H1 (cell line): Measurements from ENCODE around the gene SLC5A10. TPM values are rescaled to one million over a fixed set of nuclear protein-coding genes. Genes with fewer than 3 reads are reported as not detected.

Experiments
- CTCF ChIA-PET: fragments of 300-600 bp; sonication (Branson Sonifier 250); formaldehyde crosslinking; loops from one replicate; lab custom pipeline; 2021; ENCODE audit not compliant: partially characterized antibody; lab: Charles Lee
- POLR2A ChIA-PET: fragments of 300-600 bp; sonication (Branson Sonifier 250); formaldehyde crosslinking; loops from one replicate; lab custom pipeline; 2021; ENCODE audit warnings: inconsistent platforms; ENCODE audit not compliant: partially characterized antibody; lab: Charles Lee
- DNase-seq, 2 experiments: peaks; one replicate each; pipeline versions ENCODE4 v3.0.0 to v3.0.0-alpha.2; 2010 to 2022; ENCODE audit warnings: low spot score in 2 of 2, low read depth in 1 of 2, mixed read lengths in 1 of 2
- FAIRE-seq: peaks from 2 replicates; lab custom pipeline; 2011; peaks lifted over from hg19 to GRCh38; lab: Jason Lieb, UNC
- H2AFZ ChIP-seq: 2 replicates; pipeline ENCODE4 v1.8.1; 2012; ENCODE audit warnings: low read length, inconsistent platforms
- H2AK5ac ChIP-seq: 2 replicates; pipeline ENCODE4 v1.6.1; 2013; ENCODE audit warnings: low read depth, low read length
- H2BK120ac ChIP-seq: replicated peaks from 2 replicates; pipeline ENCODE3; 2013; ENCODE audit warnings: low read depth, low read length, inconsistent platforms
- H2BK12ac ChIP-seq: 2 replicates; pipeline ENCODE4 v1.6.1; 2013; ENCODE audit warnings: low read depth, low read length
- H2BK15ac ChIP-seq: 2 replicates; pipeline ENCODE4 v1.6.1; 2013; ENCODE audit warnings: low read length
- H2BK20ac ChIP-seq: 2 replicates; pipeline ENCODE4 v1.6.1; 2013; ENCODE audit warnings: low read length
- H2BK5ac ChIP-seq: 2 replicates; pipeline ENCODE4 v1.6.1; 2013; ENCODE audit warnings: low read depth, low read length
- H3K14ac ChIP-seq: 2 replicates; pipeline ENCODE4 v1.6.1; 2013; ENCODE audit warnings: inconsistent platforms; ENCODE audit not compliant: insufficient read length
- H3K18ac ChIP-seq: 2 replicates; pipeline ENCODE4 v1.6.1; 2013; ENCODE audit warnings: low read length; ENCODE audit errors: extremely low read depth
- H3K23ac ChIP-seq: 2 replicates; pipeline ENCODE4 v1.6.1; 2013; ENCODE audit warnings: inconsistent platforms; ENCODE audit not compliant: insufficient read length
- H3K23me2 ChIP-seq: 2 replicates; pipeline ENCODE4 v1.6.1; 2013; ENCODE audit warnings: low read depth, low read length
- H3K27ac ChIP-seq: 2 replicates; pipeline ENCODE4 v1.6.1; 2011; ENCODE audit warnings: low read depth, low read length, inconsistent platforms
- H3K27me3 ChIP-seq, 4 experiments: replicated peaks in 1 of 4; 1 replicate in 1 of 4; 2 replicates in 3 of 4; pipeline versions ENCODE4 v1.6.1 to v1.8.1; 2011 to 2013; ENCODE audit warnings: low read length in 3 of 4, mild to moderate bottlenecking in 3 of 4, inconsistent platforms in 2 of 4, mixed read lengths in 2 of 4, moderate library complexity in 1 of 4; ENCODE audit not compliant: control insufficient read depth in 3 of 4, insufficient read depth in 3 of 4; ENCODE audit errors: extremely low read depth in 1 of 4
- H3K36me3 ChIP-seq, 4 experiments: 2 replicates each; pipeline versions ENCODE4 v1.6.1 to v1.8.1; 2011 to 2013; ENCODE audit warnings: mild to moderate bottlenecking in 4 of 4, low read length in 3 of 4, moderate library complexity in 2 of 4, control low read depth in 1 of 4, inconsistent platforms in 1 of 4; ENCODE audit not compliant: insufficient read depth in 4 of 4, control insufficient read depth in 2 of 4
- H3K4ac ChIP-seq: replicated peaks from 2 replicates; pipeline ENCODE3; 2013; ENCODE audit warnings: low read length, low read depth, mixed read lengths, inconsistent platforms; ENCODE audit not compliant: insufficient read length
- H3K4me1 ChIP-seq, 4 experiments: replicated peaks in 1 of 4; 1 replicate in 1 of 4; 2 replicates in 3 of 4; pipeline versions ENCODE4 v1.6.1 to v1.8.1; 2011 to 2013; ENCODE audit warnings: low read length in 3 of 4, inconsistent platforms in 2 of 4, mixed read lengths in 1 of 4; ENCODE audit not compliant: insufficient read depth in 4 of 4, control insufficient read depth in 3 of 4
- H3K4me2 ChIP-seq, 2 experiments: 2 replicates each; pipeline versions ENCODE4 v1.6.1 to v1.8.1; 2011 to 2013; ENCODE audit warnings: low read depth in 2 of 2, low read length in 2 of 2, control low read depth in 1 of 2, inconsistent platforms in 1 of 2, mild to moderate bottlenecking in 1 of 2; ENCODE audit not compliant: insufficient read depth in 1 of 2
- H3K4me3 ChIP-seq, 4 experiments: fragments of 200-600, 300-600 bp in 1 of 4; sonication (generic), shearing (Covaris generic), sonication (Bioruptor Twin) in 1 of 4; 2 replicates each; pipeline versions ENCODE4 v1.5.1 to v1.8.1; 2011 to 2016; ENCODE audit warnings: low read length in 4 of 4, low read depth in 3 of 4, control low read depth in 2 of 4, inconsistent platforms in 2 of 4, mild to moderate bottlenecking in 2 of 4, mixed read lengths in 1 of 4, moderate library complexity in 1 of 4; ENCODE audit not compliant: insufficient read depth in 2 of 4; ENCODE audit errors: extremely low read depth in 1 of 4
- H3K56ac ChIP-seq: replicated peaks from 2 replicates; pipeline ENCODE3; 2013; ENCODE audit warnings: low read depth, mild to moderate bottlenecking, mixed read lengths, low read length, inconsistent platforms; ENCODE audit not compliant: insufficient read length
- H3K79me1 ChIP-seq: 2 replicates; pipeline ENCODE4 v1.6.1; 2013; ENCODE audit warnings: low read depth, low read length, control low read depth
- H3K79me2 ChIP-seq, 2 experiments: 2 replicates each; pipeline versions ENCODE4 v1.6.1 to v1.8.1; 2012 to 2013; ENCODE audit warnings: low read length in 2 of 2, mild to moderate bottlenecking in 2 of 2, inconsistent platforms in 1 of 2; ENCODE audit not compliant: insufficient read depth in 2 of 2, control insufficient read depth in 1 of 2
- H3K9ac ChIP-seq, 4 experiments: replicated peaks in 1 of 4; 1 replicate in 1 of 4; 2 replicates in 3 of 4; pipeline versions ENCODE4 v1.6.1 to v1.8.1; 2011 to 2013; ENCODE audit warnings: low read depth in 3 of 4, low read length in 3 of 4, control low read depth in 2 of 4, mild to moderate bottlenecking in 2 of 4, moderate library complexity in 2 of 4, inconsistent platforms in 1 of 4; ENCODE audit errors: extremely low read depth in 1 of 4
- H3K9me3 ChIP-seq, 2 experiments: 2 replicates each; pipeline versions ENCODE4 v1.6.1 to v1.8.1; 2012 to 2013; ENCODE audit warnings: mild to moderate bottlenecking in 2 of 2, moderate library complexity in 2 of 2, control low read depth in 1 of 2, inconsistent platforms in 1 of 2, low read depth in 1 of 2, low read length in 1 of 2, mixed read lengths in 1 of 2; ENCODE audit not compliant: insufficient read depth in 2 of 2
- H4K20me1 ChIP-seq, 2 experiments: replicated peaks in 1 of 2; 2 replicates each; pipeline versions ENCODE3 to v1.8.1; 2011 to 2013; ENCODE audit warnings: inconsistent platforms in 2 of 2, low read length in 2 of 2, mild to moderate bottlenecking in 1 of 2; ENCODE audit not compliant: insufficient read depth in 2 of 2, control insufficient read depth in 1 of 2
- H4K5ac ChIP-seq: 2 replicates; pipeline ENCODE4 v1.6.1; 2013; ENCODE audit warnings: low read length, low read depth, mixed read lengths, inconsistent platforms; ENCODE audit not compliant: insufficient read length
- H4K8ac ChIP-seq: 2 replicates; pipeline ENCODE4 v1.8.0; 2013; ENCODE audit warnings: mild to moderate bottlenecking, moderate library complexity, low read length, inconsistent platforms; ENCODE audit not compliant: insufficient read depth; ENCODE audit errors: extremely low read depth
- H4K91ac ChIP-seq: replicated peaks from 2 replicates; pipeline ENCODE3; 2013; ENCODE audit warnings: low read length, mixed read lengths, inconsistent platforms; ENCODE audit not compliant: insufficient read length
- ASH2L ChIP-seq: fragments of 200-600, 300-600 bp; sonication (generic); IDR thresholded peaks from one replicate; pipeline ENCODE4 v1.7.1; 2017; ENCODE audit warnings: low read length
- ATF3 ChIP-seq: IDR thresholded peaks from 2 replicates; pipeline ENCODE4 v1.6.1; 2011; ENCODE audit warnings: low read depth, mild to moderate bottlenecking, low read length; ENCODE audit not compliant: insufficient read depth
- BCL11A ChIP-seq, 2 experiments: IDR thresholded peaks; one replicate each; pipeline ENCODE4 v1.6.1; 2011; ENCODE audit warnings: low read depth in 2 of 2, low read length in 2 of 2, mild to moderate bottlenecking in 2 of 2
- CBX8 ChIP-seq: fragments of 300-800, 300-1000 bp; sonication (generic); IDR thresholded peaks from 2 replicates; pipeline ENCODE4 v1.7.1; 2016; ENCODE audit warnings: low read depth, low read length, borderline replicate concordance
- CEBPB ChIP-seq: IDR thresholded peaks from 2 replicates; pipeline ENCODE4 v1.6.1; 2012; ENCODE audit warnings: low read depth, low read length
- CREB1 ChIP-seq: IDR thresholded peaks from 2 replicates; pipeline ENCODE4 v1.6.1; 2012; ENCODE audit warnings: inconsistent platforms
- CTBP2 ChIP-seq: IDR thresholded peaks from 2 replicates; pipeline ENCODE4 v1.7.0; 2011; ENCODE audit warnings: borderline replicate concordance, mild to moderate bottlenecking, moderate library complexity, mixed read lengths, low read length; ENCODE audit not compliant: insufficient read depth, insufficient read length
- JUN ChIP-seq: IDR thresholded peaks from 2 replicates; pipeline ENCODE4 v1.6.1; 2011; ENCODE audit warnings: low read depth, mild to moderate bottlenecking, improper control_type of control experiment, low read length
- KDM5A ChIP-seq: fragments of 200-600 bp; IDR thresholded peaks from 2 replicates; pipeline ENCODE4 v1.7.1; 2012; ENCODE audit warnings: mild to moderate bottlenecking, low read length, inconsistent platforms, mixed read lengths
- RXRA ChIP-seq: IDR thresholded peaks from 2 replicates; pipeline ENCODE4 v1.6.1; 2011; ENCODE audit warnings: low read depth, mild to moderate bottlenecking, low read length, moderate library complexity; ENCODE audit not compliant: insufficient read depth
- WGBS, 2 experiments: shearing (Covaris generic) in 1 of 2; methylation state at CpG; one replicate each; pipeline versions ENCODE4 v1.1.6 to v1.1.7; 2013 to 2015; ENCODE audit warnings: low lambda C conversion rate in 2 of 2, mixed read lengths in 2 of 2, inconsistent platforms in 1 of 2, low coverage in 1 of 2, missing lambda C conversion rate in 1 of 2; ENCODE audit not compliant: insufficient replicate concordance in 2 of 2, insufficient coverage in 1 of 2, insufficient read length in 1 of 2; ENCODE audit errors: extremely low coverage in 1 of 2, missing lambda C conversion rate in 1 of 2; 5-methylcytosine and 5-hydroxymethylcytosine counted together
- polyA plus RNA-seq, 7 experiments: library from polyadenylated mRNA; depleted of rRNA in 3 of 7; stranded (reverse) in 5 of 7; unstranded in 2 of 7; fragments of >200 nt in 5 of 7; fragments of 200-250 nt in 2 of 7; gene quantifications; 1 replicate in 5 of 7; 2 replicates in 1 of 7; 4 replicates in 1 of 7; pipeline versions ENCODE4 v1.2.1 to v1.2.3, GENCODE V29; 2011 to 2013; ENCODE audit warnings: missing spikeins in 2 of 7, mixed read lengths in 2 of 7
- total RNA-seq: library from RNA; stranded (reverse); fragmentation: NEBNext Ultra II Directional; extraction: Animal tissue kit (Norgen Biotek cat#: 25700); gene quantifications from 2 replicates; pipeline ENCODE4 v1.2.1, GENCODE V29; 2021
- TF ChIP-seq, protein P1 (sequence below), 3 experiments: IDR thresholded peaks; 1 replicate in 2 of 3; 2 replicates in 1 of 3; pipeline versions ENCODE4 v1.5.1 to v1.6.1; 2011; ENCODE audit warnings: low read length in 3 of 3, mild to moderate bottlenecking in 3 of 3, inconsistent platforms in 2 of 3, low read depth in 1 of 3, moderate library complexity in 1 of 3; ENCODE audit not compliant: insufficient read depth in 1 of 3; ENCODE audit errors: control extremely low read depth in 1 of 3

SLC5A10 gene
- total and polyA plus RNA-seq, 2 of the 8 experiments (the other 6 are each of a cell fraction or from before 2014, with no cell fraction given): 0.05 to 0.11 TPM

GRCh38 chr17:18960241-18960665, 8.3 kb downstream of the SLC5A10 start:
- no peaks in the 10 kb centered on the region for H3K23me2 ChIP-seq
- H4K8ac ChIP-seq: no peak overlapping the region
- no peak overlapping the region for H3K4ac ChIP-seq
- no peak overlapping the region for H3K27ac ChIP-seq
- no peak overlapping the region for H2BK20ac ChIP-seq
- H3K9me3 ChIP-seq: no peaks in the 10 kb centered on the region
- H3K23ac ChIP-seq: no peak overlapping the region
- H2BK5ac ChIP-seq: no peak overlapping the region
- H3K79me2 ChIP-seq: no peaks in the 10 kb centered on the region
- DNase-seq (no peak), FAIRE-seq (no peak)
- no peaks in the 10 kb centered on the region for H3K36me3 ChIP-seq
- H3K27me3 ChIP-seq: no peaks in the 10 kb centered on the region
- no peak overlapping the region for H3K4me3 ChIP-seq
- no peak overlapping the region for H2AK5ac ChIP-seq
- peaks cover 0 to 5% (median 0%) of the 10 kb centered on the region in 4 experiments; a peak in 2 of 7 replicates for H3K4me1 ChIP-seq
- no peaks in the 10 kb centered on the region for H4K20me1 ChIP-seq
- no peak overlapping the region for H2BK12ac ChIP-seq
- CTCF ChIA-PET: interaction anchor here (0.9 to 4.1 kb wide), 20 partner anchors 8 to 111 kb away, joined by 3 to 49 read pairs (median 8); partner anchors contain the start of gene SLC5A10
- no peak overlapping the region for H3K14ac ChIP-seq
- no peak overlapping the region for H4K5ac ChIP-seq
- no peak overlapping the region for H3K18ac ChIP-seq
- H2BK15ac ChIP-seq: no peak overlapping the region
- H3K4me2 ChIP-seq: no peak overlapping the region
- H4K91ac ChIP-seq: no peak overlapping the region
- H2AFZ ChIP-seq: no peak overlapping the region
- POLR2A ChIA-PET: interaction anchor here (0.8 to 1.2 kb wide), 2 partner anchors 28 to 34 kb away, joined by 3 to 4 read pairs; no protein-coding TSS in a partner anchor
- H3K56ac ChIP-seq: peak overlapping the region; percentile 33
- 87% methylated on average over 15 of the region's 15 CpGs; no CpG with 5 or more reads in 1 of the 2 experiments for WGBS, 2 experiments
- no peak overlapping the region for H3K9ac ChIP-seq
- H3K79me1 ChIP-seq: no peaks in the 10 kb centered on the region
- H2BK120ac ChIP-seq: no peak overlapping the region
- TF ChIP-seq, protein P1, sequence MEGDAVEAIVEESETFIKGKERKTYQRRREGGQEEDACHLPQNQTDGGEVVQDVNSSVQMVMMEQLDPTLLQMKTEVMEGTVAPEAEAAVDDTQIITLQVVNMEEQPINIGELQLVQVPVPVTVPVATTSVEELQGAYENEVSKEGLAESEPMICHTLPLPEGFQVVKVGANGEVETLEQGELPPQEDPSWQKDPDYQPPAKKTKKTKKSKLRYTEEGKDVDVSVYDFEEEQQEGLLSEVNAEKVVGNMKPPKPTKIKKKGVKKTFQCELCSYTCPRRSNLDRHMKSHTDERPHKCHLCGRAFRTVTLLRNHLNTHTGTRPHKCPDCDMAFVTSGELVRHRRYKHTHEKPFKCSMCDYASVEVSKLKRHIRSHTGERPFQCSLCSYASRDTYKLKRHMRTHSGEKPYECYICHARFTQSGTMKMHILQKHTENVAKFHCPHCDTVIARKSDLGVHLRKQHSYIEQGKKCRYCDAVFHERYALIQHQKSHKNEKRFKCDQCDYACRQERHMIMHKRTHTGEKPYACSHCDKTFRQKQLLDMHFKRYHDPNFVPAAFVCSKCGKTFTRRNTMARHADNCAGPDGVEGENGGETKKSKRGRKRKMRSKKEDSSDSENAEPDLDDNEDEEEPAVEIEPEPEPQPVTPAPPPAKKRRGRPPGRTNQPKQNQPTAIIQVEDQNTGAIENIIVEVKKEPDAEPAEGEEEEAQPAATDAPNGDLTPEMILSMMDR (IDR thresholded peaks at IDR 0.05; ENCODE audit: control extremely low read depth in 1 of 3, insufficient read depth in 1 of 3, low read depth in 1 of 3, low read length in 3 of 3): no peak
- TF ChIP-seq CREB1 (no peak), ASH2L (no peak), ATF3 (no peak), CBX8 (no peak), RXRA (no peak), BCL11A (IDR thresholded peaks at IDR 0.05; ENCODE audit: low read depth in 2 of 2, low read length in 2 of 2) (no peak), KDM5A (no peak), CTBP2 (no peak), JUN (no peak), CEBPB (no peak)
